ENCODE data around the gene ATP6V1G2. TPM values are rescaled to one million over a fixed set of nuclear protein-coding genes. Genes with fewer than 3 reads are reported as not detected.

The ATP6V1G2 gene
- total RNA-seq, 1 experiment from 2014 or later: 0.98 TPM

- peak; percentile 85 for TF ChIP-seq POLR2AphosphoS5 (IDR thresholded peaks at IDR 0.05; ENCODE audit: low read depth, low read length)
- TF ChIP-seq CTCF (IDR thresholded peaks at IDR 0.05): no peak; the same call in none of the 2 replicates
- TF ChIP-seq REST (IDR thresholded peaks at IDR 0.05; ENCODE audit: insufficient read depth in 1 of 2, low read depth in 2 of 2, low read length in 1 of 2): no peak
- TF ChIP-seq TCF7L2 (IDR thresholded peaks at IDR 0.05; ENCODE audit: low read depth, low read length): peak; percentile 40; the same call in 1 of the 2 replicates
- 0 out of 2 replicates have a peak, but pooled peaks have one; percentile 74 for TF ChIP-seq SIN3A (IDR thresholded peaks at IDR 0.05; ENCODE audit: borderline replicate concordance, insufficient read depth, low read depth, low read length)
- peak within 1 kb of the TSS; percentile 60 to 80 for H3K4me3 ChIP-seq (ENCODE audit: low read depth in 2 of 2, low read length in 2 of 2)
- H3K27me3 ChIP-seq (ENCODE audit: control insufficient read depth, insufficient read depth, low read length): no peaks in the 10 kb centered on the region
- ATAC-seq: peak; percentile 94
- intact Hi-C loops (cut with micrococcal nuclease; ENCODE audit: unreplicated experiment) (loop anchor here (1.0 kb wide), 1 partner anchor 51 kb away; no protein-coding TSS in a partner anchor), in situ Hi-C loops (cut with HindIII; ENCODE audit: low pct_unique_long_range_greater_than_20kb, low sequenced_read_pairs) (no loop called here)
- CTCF ChIA-PET: interaction anchor here (0.5 to 4.2 kb wide), 5 partner anchors 33 to 233 kb away, joined by 3 to 37 read pairs (median 5); no protein-coding TSS in a partner anchor
- DNase-seq (ENCODE audit: low read depth, low spot score): peak; percentile 78
- H3K9me3 ChIP-seq (ENCODE audit: control insufficient read depth, insufficient read depth, low read depth, low read length): no peaks in the 10 kb centered on the region
- no peaks in the 10 kb centered on the region for H3K36me3 ChIP-seq (ENCODE audit: control insufficient read depth, insufficient read depth, low read length)
- POLR2A ChIA-PET: interaction anchor here (0.5 to 0.6 kb wide), 3 partner anchors 44 to 227 kb away, joined by 3 to 8 read pairs (median 7); no protein-coding TSS in a partner anchor
- BruUV-seq (replicated peaks): no TSS peak
- H3K4me1 ChIP-seq (ENCODE audit: control insufficient read depth, insufficient read depth, low read length): peaks cover 12% of the 10 kb centered on the region
- H3K27ac ChIP-seq (ENCODE audit: low read length): peak within 1 kb of the TSS; percentile 96
Observed at GRCh38 chr6:31546958-31547726, 734 bp upstream of the ATP6V1G2 start, which contains the start of gene NFKBIL1. NFKBIL1 (plus strand) TSS chr6:31547608; CDS start chr6:31547695, 87 bp downstream.

GRCh38 chr6:31545291-31545690, 1.1 kb downstream of the ATP6V1G2 start:
- Histone ChIP-seq H3K27ac (ENCODE audit: low read length) (no peak overlapping the region), H3K36me3 (ENCODE audit: control insufficient read depth, insufficient read depth, low read length) (peaks cover 6% of the 10 kb centered on the region; the same call in 1 of the 2 replicates), H3K9me3 (ENCODE audit: control insufficient read depth, insufficient read depth, low read depth, low read length) (no peaks in the 10 kb centered on the region), H3K4me3 (ENCODE audit: low read depth in 2 of 2, low read length in 2 of 2) (no peak overlapping the region), H3K27me3 (ENCODE audit: control insufficient read depth, insufficient read depth, low read length) (no peaks in the 10 kb centered on the region), H3K4me1 (ENCODE audit: control insufficient read depth, insufficient read depth, low read length) (peaks cover 12% of the 10 kb centered on the region)
- DNase-seq (ENCODE audit: low read depth, low spot score) (no peak), ATAC-seq (no peak)
- TF ChIP-seq TCF7L2 (IDR thresholded peaks at IDR 0.05; ENCODE audit: low read depth, low read length): no peak
- intact Hi-C loops (cut with micrococcal nuclease; ENCODE audit: unreplicated experiment) (no loop called here), in situ Hi-C loops (cut with HindIII; ENCODE audit: low pct_unique_long_range_greater_than_20kb, low sequenced_read_pairs) (no loop called here)
- ChIA-PET CTCF (interaction anchor here (4.2 kb wide), 1 partner anchor 52 kb away, joined by 37 read pairs; no protein-coding TSS in a partner anchor), POLR2A (no interaction called here)
- BruUV-seq (replicated peaks): no TSS peak

Measured in Panc1 (cell line).